Measurements from ENCODE around the gene WBP2NL. TPM values are rescaled to one million over a fixed set of nuclear protein-coding genes. Genes with fewer than 3 reads are reported as not detected.

WBP2NL gene
- total RNA-seq, 1 experiment from 2014 or later: 0.22 TPM

- Histone ChIP-seq H3K23me2 (ENCODE audit: insufficient read length, low read depth, low read length, poor library complexity, severe bottlenecking) (no peaks in the 10 kb centered on the region), H2BK120ac (ENCODE audit: low read depth, low read length, poor library complexity, severe bottlenecking) (no peak overlapping the region), H4K5ac (ENCODE audit: insufficient read length, low read depth, low read length) (no peak overlapping the region), H3K27me3 (ENCODE audit: insufficient read depth, low read length) (no peaks in the 10 kb centered on the region), H2BK20ac (ENCODE audit: low read depth, low read length, poor library complexity, severe bottlenecking) (no peak overlapping the region), H2BK5ac (ENCODE audit: insufficient read length, low read length) (no peak overlapping the region), H3K9ac (ENCODE audit: extremely low read depth, insufficient read length, low read length) (no peak overlapping the region), H3K79me1 (ENCODE audit: insufficient read depth, low read depth, low read length, poor library complexity, severe bottlenecking) (no peaks in the 10 kb centered on the region), H3K27ac (ENCODE audit: insufficient read length, low read depth, low read length) (no peak overlapping the region), H3K4ac (ENCODE audit: low read depth, low read length) (no peak overlapping the region), H4K20me1 (ENCODE audit: control insufficient read depth, insufficient read depth, insufficient read length) (no peaks in the 10 kb centered on the region), H4K91ac (ENCODE audit: insufficient read length, low read depth, low read length) (no peak overlapping the region), H4K8ac (replicated peaks; ENCODE audit: insufficient read length, low read depth, low read length) (no peak overlapping the region), H3K4me2 (ENCODE audit: insufficient read depth, insufficient read length, low read length) (no peak overlapping the region), H3K4me1 (ENCODE audit: insufficient read depth, low read length) (no peaks in the 10 kb centered on the region), H3K23ac (ENCODE audit: insufficient read length, low read depth, low read length) (no peak overlapping the region), H3K14ac (ENCODE audit: insufficient read depth, low read length) (no peak overlapping the region), H2AFZ (ENCODE audit: low read length) (no peak overlapping the region), H2BK15ac (ENCODE audit: low read depth, low read length) (no peak overlapping the region), H2BK12ac (ENCODE audit: insufficient read length, low read depth, low read length) (no peak overlapping the region), H3K18ac (ENCODE audit: insufficient read length, low read depth, low read length) (no peak overlapping the region), H2AK5ac (ENCODE audit: insufficient read length, low read length) (no peak overlapping the region), H3T11ph (ENCODE audit: low read length) (no peak overlapping the region), H3K79me2 (ENCODE audit: insufficient read depth, low read length) (no peaks in the 10 kb centered on the region), H3K56ac (ENCODE audit: insufficient read length, low read depth, low read length) (no peak overlapping the region), H3K9me3 (ENCODE audit: control insufficient read depth, low read depth, low read length) (no peaks in the 10 kb centered on the region)
- DNase-seq: no peak
- Mint-ChIP-seq H3K27ac (no peak overlapping the region), H3K4me1 (no peaks in the 10 kb centered on the region), H3K9me3 (no peaks in the 10 kb centered on the region), H3K36me3 (ENCODE audit: insufficient read depth in 1 of 3, low read depth in 3 of 3) (peaks cover 14 to 52% (median 49%) of the 10 kb centered on the region in 3 experiments; a peak in 6 of 7 replicates), H3K4me3 (no peak overlapping the region), H3K27me3 (ENCODE audit: low read depth) (no peaks in the 10 kb centered on the region; the same call in 1 of the 2 replicates)
- no peak for TF ChIP-seq CTCF (conservative IDR thresholded peaks at IDR 0.05)
- no CpG with 5 or more reads among the region's 4 CpGs for WGBS (ENCODE audit: extremely low coverage, insufficient read length, low lambda C conversion rate)
Measured at GRCh38 chr22:41989246-41989645, 9.3 kb upstream of the WBP2NL start.
